Measurements from ENCODE around the gene CALCB.

Gene CALCB

DNA sequence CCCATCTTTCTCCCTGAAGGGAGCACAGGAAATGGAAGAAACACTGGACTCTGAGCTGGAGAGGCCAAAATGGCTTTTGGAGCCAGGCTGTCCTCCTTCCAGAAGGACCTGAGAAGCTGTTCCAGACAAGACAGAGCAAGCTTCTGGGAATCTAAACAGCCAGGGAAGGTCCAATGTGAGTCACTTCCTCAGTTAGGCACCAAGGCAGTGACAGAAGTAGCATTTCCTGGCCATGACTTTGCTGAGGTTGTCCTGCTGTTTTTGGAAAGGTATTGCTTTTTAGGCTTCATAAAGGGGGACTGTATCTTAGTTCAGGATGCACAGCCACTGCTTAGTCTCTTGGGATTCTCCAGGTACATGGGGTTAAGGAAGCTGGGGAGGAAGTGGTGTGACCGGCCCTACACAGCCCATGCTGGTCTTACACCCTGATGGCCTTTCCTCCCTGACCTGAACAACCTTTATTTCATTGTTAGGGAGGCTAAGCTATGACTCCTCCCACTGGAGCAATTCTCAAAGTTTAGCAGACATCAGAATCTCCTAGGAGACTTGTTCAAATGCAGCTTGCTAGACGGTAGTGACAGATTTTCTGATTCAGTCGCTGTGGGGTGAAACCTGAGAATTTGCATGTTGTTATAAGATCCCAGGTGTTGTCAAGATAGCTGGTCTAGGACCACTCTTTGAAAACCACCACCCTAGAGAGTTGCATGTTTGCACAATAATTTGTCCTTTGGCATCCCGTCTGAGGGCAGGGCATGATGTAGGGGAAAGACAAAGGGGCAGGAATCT, 34.5 kb downstream of the CALCB start:
- Histone ChIP-seq H3K27me3 (no peaks in the 10 kb centered on the region), H3K4me3 (ENCODE audit: low read depth, low read length) (no peak overlapping the region), H3K4me1 (no peaks in the 10 kb centered on the region), H3K9me3 (no peaks in the 10 kb centered on the region), H3K36me3 (no peaks in the 10 kb centered on the region)
- TF ChIP-seq, protein P1, sequence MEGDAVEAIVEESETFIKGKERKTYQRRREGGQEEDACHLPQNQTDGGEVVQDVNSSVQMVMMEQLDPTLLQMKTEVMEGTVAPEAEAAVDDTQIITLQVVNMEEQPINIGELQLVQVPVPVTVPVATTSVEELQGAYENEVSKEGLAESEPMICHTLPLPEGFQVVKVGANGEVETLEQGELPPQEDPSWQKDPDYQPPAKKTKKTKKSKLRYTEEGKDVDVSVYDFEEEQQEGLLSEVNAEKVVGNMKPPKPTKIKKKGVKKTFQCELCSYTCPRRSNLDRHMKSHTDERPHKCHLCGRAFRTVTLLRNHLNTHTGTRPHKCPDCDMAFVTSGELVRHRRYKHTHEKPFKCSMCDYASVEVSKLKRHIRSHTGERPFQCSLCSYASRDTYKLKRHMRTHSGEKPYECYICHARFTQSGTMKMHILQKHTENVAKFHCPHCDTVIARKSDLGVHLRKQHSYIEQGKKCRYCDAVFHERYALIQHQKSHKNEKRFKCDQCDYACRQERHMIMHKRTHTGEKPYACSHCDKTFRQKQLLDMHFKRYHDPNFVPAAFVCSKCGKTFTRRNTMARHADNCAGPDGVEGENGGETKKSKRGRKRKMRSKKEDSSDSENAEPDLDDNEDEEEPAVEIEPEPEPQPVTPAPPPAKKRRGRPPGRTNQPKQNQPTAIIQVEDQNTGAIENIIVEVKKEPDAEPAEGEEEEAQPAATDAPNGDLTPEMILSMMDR (IDR thresholded peaks at IDR 0.05; ENCODE audit: low read depth, low read length) = no peak
- no peak for DNase-seq

DNA sequence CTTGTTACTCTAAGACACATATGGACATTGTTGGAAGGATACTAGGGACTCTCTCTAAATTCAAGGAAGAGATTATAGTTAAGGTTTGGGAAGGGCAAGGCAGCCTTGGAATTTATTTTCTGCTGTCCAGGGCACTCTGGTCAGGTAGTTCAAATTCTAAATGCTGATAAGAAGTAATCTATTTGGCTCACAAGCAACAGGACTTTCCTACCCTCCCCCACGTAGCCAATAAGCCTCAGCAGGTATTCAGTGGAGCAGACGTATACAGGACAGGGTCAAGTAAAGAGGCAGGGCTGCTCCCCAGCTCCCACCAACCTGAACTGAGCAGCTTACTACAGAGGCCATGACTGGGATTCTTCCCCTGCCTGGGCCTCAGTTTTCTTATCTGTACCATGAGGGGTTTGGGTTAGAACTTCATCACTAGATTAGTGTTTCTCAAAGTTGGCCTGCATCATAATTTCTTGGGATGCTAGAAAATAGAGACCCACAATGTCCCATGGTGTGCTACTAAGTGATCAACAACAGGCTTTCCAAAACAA, 35.3 kb downstream of the CALCB start:
- DNase-seq = no peak
- Histone ChIP-seq H3K4me3 (ENCODE audit: low read depth, low read length) (no peak overlapping the region), H3K36me3 (no peaks in the 10 kb centered on the region)

DNA sequence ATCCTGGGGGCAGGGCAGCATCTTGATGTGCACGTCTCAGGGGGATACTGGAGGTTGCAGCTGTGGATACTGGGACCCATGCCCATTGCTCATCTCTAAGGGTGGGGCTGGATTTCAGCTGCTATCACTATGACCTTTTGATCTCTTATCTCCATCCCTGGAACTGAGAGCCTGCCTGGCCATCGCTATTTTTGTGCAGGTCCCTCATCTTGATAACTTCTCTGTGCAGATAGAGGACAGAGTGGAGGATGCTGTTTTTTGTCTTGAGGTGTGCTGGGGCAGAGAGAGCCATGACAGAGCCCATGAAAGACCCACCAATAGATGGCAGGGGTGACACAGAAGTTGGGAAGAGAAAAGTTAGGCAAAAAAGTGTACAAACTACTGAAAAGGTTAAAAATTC, 36.2 kb downstream of the CALCB start:
- TF ChIP-seq, protein P1 (IDR thresholded peaks at IDR 0.05; ENCODE audit: low read depth, low read length) = no peak
- Histone ChIP-seq H3K27me3 (no peaks in the 10 kb centered on the region), H3K36me3 (no peaks in the 10 kb centered on the region), H3K4me3 (ENCODE audit: low read depth, low read length) (no peak overlapping the region), H3K9me3 (no peaks in the 10 kb centered on the region), H3K4me1 (no peaks in the 10 kb centered on the region)
- no peak for DNase-seq

More for the DNA sequence above, 35.3 kb downstream of the CALCB start:
- TF ChIP-seq, protein P1 (IDR thresholded peaks at IDR 0.05; ENCODE audit: low read depth, low read length) = no peak
- Histone ChIP-seq H3K27me3 (no peaks in the 10 kb centered on the region), H3K4me1 (no peaks in the 10 kb centered on the region), H3K9me3 (no peaks in the 10 kb centered on the region)

DNA sequence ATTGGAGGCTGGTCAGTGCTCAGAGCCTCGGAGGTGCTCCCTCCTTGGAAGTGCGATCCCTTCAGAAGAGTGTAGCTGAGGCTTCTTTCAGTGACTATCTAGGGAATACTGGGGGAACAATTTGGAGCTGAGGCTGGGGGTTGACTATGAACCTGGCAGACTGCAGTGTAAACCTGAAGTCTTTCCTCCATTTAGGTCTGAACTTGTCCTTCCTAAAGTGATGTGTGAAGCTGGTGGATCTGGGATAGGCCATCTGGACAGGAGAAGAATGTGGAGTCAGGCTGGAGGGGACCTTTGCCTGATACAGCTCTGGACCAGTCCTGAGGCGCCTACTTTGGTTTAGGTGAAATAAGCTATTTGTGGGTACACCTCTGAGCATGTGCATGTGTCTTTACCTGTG, 37.8 kb downstream of the CALCB start:
- TF ChIP-seq, protein P1 (IDR thresholded peaks at IDR 0.05; ENCODE audit: low read depth, low read length) = no peak

DNA sequence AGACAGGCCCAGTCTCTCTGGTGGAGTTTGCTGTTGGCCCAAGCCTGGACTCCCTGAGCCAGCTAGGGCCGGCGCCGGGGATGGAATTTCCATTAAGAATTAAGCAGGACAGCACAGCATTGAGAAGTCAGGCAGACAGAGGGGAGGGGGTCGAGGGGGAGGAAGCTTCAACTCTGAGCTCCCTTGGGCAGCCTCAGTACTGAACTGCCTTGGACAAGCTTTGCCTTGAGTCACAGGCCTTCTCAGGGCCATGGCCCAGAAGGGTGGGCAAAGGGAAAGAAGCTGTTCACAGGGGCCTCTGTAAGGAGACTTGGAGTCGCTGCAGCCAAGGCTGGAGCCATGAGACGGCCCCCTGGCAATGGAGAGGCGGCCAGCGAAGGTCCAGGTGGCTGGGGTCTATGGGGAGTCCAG, 38.7 kb downstream of the CALCB start:
- H3K4me3 ChIP-seq (ENCODE audit: low read depth, low read length) = no peak overlapping the region
- H3K36me3 ChIP-seq = no peaks in the 10 kb centered on the region
- H3K27me3 ChIP-seq = peaks cover 3% of the 10 kb centered on the region; the same call in 1 of the 2 replicates
- no peaks in the 10 kb centered on the region for H3K4me1 ChIP-seq
- TF ChIP-seq, protein P1 (IDR thresholded peaks at IDR 0.05; ENCODE audit: low read depth, low read length) = no peak
- no peak for DNase-seq
- no peaks in the 10 kb centered on the region for H3K9me3 ChIP-seq

More for the DNA sequence above, 37.8 kb downstream of the CALCB start:
- H3K4me1 ChIP-seq = no peaks in the 10 kb centered on the region
- H3K9me3 ChIP-seq = no peaks in the 10 kb centered on the region
- H3K27me3 ChIP-seq = peaks cover 3% of the 10 kb centered on the region; the same call in 1 of the 2 replicates
- H3K4me3 ChIP-seq (ENCODE audit: low read depth, low read length) = no peak overlapping the region
- DNase-seq = no peak
- H3K36me3 ChIP-seq = no peaks in the 10 kb centered on the region

DNA sequence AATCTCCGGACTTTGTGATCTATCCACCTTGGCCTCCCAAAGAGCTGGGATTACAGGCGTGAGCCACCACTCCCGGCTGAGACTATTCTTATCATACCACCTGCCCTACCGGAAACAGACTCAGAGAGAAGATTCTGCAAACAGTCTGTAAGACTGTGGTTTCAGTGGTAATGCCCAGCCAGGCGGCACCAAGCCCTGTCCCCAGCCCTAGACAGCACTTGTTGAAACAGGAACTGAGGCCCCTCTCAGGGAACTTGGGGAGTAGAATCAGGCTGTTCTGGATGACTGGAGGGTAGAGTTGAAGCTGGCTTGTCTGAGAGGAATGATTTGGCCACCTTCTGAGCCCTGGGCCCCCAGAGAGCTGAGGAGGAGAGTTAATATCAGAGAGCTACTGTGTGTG, 40.0 kb downstream of the CALCB start:
- peaks cover 3% of the 10 kb centered on the region; the same call in 1 of the 2 replicates for H3K27me3 ChIP-seq
- H3K36me3 ChIP-seq = no peaks in the 10 kb centered on the region
- no peaks in the 10 kb centered on the region for H3K4me1 ChIP-seq
- no peaks in the 10 kb centered on the region for H3K9me3 ChIP-seq
- no peak for DNase-seq
- no peak overlapping the region for H3K4me3 ChIP-seq (ENCODE audit: low read depth, low read length)
- TF ChIP-seq, protein P1 (IDR thresholded peaks at IDR 0.05; ENCODE audit: low read depth, low read length) = no peak

Data from BE2C (cell line).